Neutrophil (primary cell): ENCODE measurements around the gene PROM1.

Source experiments
- H3K27ac ChIP-seq: fragments of 200-600 bp; sonication (generic); 2 replicates; pipeline ENCODE4 v1.5.1; 2016; ENCODE audit warnings: mild to moderate bottlenecking, moderate library complexity
- H3K27me3 ChIP-seq: fragments of 200-600 bp; sonication (generic); 2 replicates; pipeline ENCODE4 v1.6.0; 2016; ENCODE audit warnings: mild to moderate bottlenecking
- H3K36me3 ChIP-seq: fragments of 200-600 bp; sonication (generic); 2 replicates; pipeline ENCODE4 v1.5.1; 2017
- H3K4me1 ChIP-seq, 2 experiments: fragments of 200-600 bp in 1 of 2; sonication (generic) in 1 of 2; 1 replicate in 1 of 2; 2 replicates in 1 of 2; pipeline versions ENCODE4 v1.5.1 to v1.6.1; 2013 to 2016; ENCODE audit warnings: low read depth in 1 of 2, low read length in 1 of 2, mild to moderate bottlenecking in 1 of 2, moderate library complexity in 1 of 2; ENCODE audit not compliant: control insufficient read depth in 1 of 2, insufficient read depth in 1 of 2
- H3K4me3 ChIP-seq, 2 experiments: fragments of 200-600 bp in 1 of 2; sonication (generic) in 1 of 2; 1 replicate in 1 of 2; 2 replicates in 1 of 2; pipeline ENCODE4 v1.5.1; 2013 to 2016; ENCODE audit warnings: low read depth in 1 of 2, low read length in 1 of 2, mild to moderate bottlenecking in 1 of 2, moderate library complexity in 1 of 2
- H3K9me3 ChIP-seq: fragments of 200-600 bp; sonication (generic); 2 replicates; pipeline ENCODE4 v1.5.1; 2016
- TF ChIP-seq, protein P1 (sequence below): fragments of 200-600 bp; sonication (generic); IDR thresholded peaks from 2 replicates; pipeline ENCODE4 v1.5.1; 2016; ENCODE audit warnings: antibody characterized with exemption

Gene PROM1

GRCh38 chr4:15948826-15949225, 135.0 kb downstream of the PROM1 start:
- Histone ChIP-seq H3K27ac (no peak overlapping the region), H3K36me3 (no peaks in the 10 kb centered on the region), H3K4me1 (peaks cover 26 to 39% of the 10 kb centered on the region in 2 experiments), H3K4me3 (no peak overlapping the region), H3K27me3 (no peaks in the 10 kb centered on the region), H3K9me3 (no peaks in the 10 kb centered on the region)
- TF ChIP-seq, protein P1, sequence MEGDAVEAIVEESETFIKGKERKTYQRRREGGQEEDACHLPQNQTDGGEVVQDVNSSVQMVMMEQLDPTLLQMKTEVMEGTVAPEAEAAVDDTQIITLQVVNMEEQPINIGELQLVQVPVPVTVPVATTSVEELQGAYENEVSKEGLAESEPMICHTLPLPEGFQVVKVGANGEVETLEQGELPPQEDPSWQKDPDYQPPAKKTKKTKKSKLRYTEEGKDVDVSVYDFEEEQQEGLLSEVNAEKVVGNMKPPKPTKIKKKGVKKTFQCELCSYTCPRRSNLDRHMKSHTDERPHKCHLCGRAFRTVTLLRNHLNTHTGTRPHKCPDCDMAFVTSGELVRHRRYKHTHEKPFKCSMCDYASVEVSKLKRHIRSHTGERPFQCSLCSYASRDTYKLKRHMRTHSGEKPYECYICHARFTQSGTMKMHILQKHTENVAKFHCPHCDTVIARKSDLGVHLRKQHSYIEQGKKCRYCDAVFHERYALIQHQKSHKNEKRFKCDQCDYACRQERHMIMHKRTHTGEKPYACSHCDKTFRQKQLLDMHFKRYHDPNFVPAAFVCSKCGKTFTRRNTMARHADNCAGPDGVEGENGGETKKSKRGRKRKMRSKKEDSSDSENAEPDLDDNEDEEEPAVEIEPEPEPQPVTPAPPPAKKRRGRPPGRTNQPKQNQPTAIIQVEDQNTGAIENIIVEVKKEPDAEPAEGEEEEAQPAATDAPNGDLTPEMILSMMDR = no peak

GRCh38 chr4:15947684-15948083, 136.1 kb downstream of the PROM1 start:
- Histone ChIP-seq H3K27ac (no peak overlapping the region), H3K9me3 (no peaks in the 10 kb centered on the region), H3K4me3 (no peak overlapping the region), H3K4me1 (peaks cover 26 to 39% of the 10 kb centered on the region in 2 experiments), H3K36me3 (no peaks in the 10 kb centered on the region), H3K27me3 (no peaks in the 10 kb centered on the region)
- TF ChIP-seq, protein P1 = no peak

DNA sequence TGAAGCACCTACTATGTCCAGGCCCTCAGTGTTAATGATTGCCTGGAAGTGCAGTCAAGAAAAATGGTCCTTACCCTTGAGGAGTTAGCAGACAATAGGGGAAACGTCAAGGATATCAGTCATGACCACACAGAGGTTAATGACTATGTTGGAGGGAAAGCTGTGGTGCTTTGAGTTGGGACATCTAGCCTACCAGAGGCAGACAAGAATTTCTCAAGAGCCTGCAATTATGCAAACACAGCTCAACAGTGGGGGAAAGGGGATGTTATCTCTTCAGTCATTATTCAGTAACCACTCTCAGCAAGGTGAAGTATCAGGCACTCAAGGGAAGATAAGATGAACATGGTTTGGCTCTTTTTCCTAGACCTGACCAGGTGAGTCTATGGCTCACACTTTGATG, 138.3 kb downstream of the PROM1 start:
- TF ChIP-seq, protein P1 = no peak
- Histone ChIP-seq H3K27ac (peak overlapping the region; percentile 73), H3K9me3 (no peaks in the 10 kb centered on the region), H3K36me3 (no peaks in the 10 kb centered on the region), H3K27me3 (no peaks in the 10 kb centered on the region), H3K4me3 (no peak overlapping the region), H3K4me1 (peaks cover 19 to 24% of the 10 kb centered on the region in 2 experiments)

DNA sequence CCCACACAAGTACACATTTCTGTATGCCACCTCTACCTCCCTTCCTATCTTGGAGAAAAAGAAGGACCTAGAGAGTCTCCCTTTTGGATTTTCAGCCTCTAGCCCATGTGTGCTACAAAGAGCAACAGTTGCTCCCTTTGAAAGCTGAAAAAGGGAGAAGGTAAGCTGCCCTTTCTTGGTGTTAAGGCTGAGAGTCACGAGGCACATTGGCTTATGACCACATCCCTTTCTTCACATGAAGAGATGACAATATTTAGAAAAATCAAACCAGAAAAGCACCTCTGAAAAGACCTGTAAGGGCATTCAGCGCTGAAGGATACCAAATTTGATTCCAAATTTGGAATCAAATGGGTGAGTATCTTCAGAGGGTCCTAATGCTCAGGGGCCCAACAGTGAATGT, 138.9 kb downstream of the PROM1 start:
- Histone ChIP-seq H3K4me1 (peaks cover 19 to 24% of the 10 kb centered on the region in 2 experiments), H3K27me3 (no peaks in the 10 kb centered on the region), H3K36me3 (no peaks in the 10 kb centered on the region), H3K4me3 (no peak overlapping the region), H3K9me3 (no peaks in the 10 kb centered on the region), H3K27ac (peak overlapping the region; percentile 73)
- TF ChIP-seq, protein P1 = no peak

GRCh38 chr4:15942283-15942682, 141.5 kb downstream of the PROM1 start:
- Histone ChIP-seq H3K27me3 (no peaks in the 10 kb centered on the region), H3K4me1 (peaks cover 19 to 24% of the 10 kb centered on the region in 2 experiments), H3K9me3 (no peaks in the 10 kb centered on the region), H3K36me3 (no peaks in the 10 kb centered on the region), H3K27ac (no peak overlapping the region), H3K4me3 (no peak overlapping the region)
- TF ChIP-seq, protein P1 = no peak

GRCh38 chr4:15938640-15939039, 145.2 kb downstream of the PROM1 start, which contains the start of gene FGFBP1:
Gene FGFBP1, minus strand, starts transcription at chr4:15938740. Its CDS starts 2,108 bp downstream, at chr4:15936632.
- Histone ChIP-seq H3K36me3 (no peaks in the 10 kb centered on the region), H3K27me3 (no peaks in the 10 kb centered on the region), H3K4me3 (no peak within 1 kb of the TSS), H3K9me3 (no peaks in the 10 kb centered on the region), H3K27ac (no peak within 1 kb of the TSS), H3K4me1 (no peaks in the 10 kb centered on the region)
- TF ChIP-seq, protein P1 = no peak
